NAMALWA (cell line): ENCODE results near the gene FAAP20.

Experiments used
- DNase-seq: peaks from one replicate; pipeline ENCODE4 v3.0.0-alpha.2; 2015; ENCODE audit warnings: low spot score

FAAP20 gene

GRCh38 chr1:2210084-2210653 is 15.6 kb upstream of the FAAP20 start:
- no peak for DNase-seq

GRCh38 chr1:2209400-2210083 is 15.0 kb upstream of the FAAP20 start:
- no peak for DNase-seq

GRCh38 chr1:2208309-2209239 is 14.0 kb upstream of the FAAP20 start:
- DNase-seq, result no peak

GRCh38 chr1:2206813-2207487 is 12.4 kb upstream of the FAAP20 start:
- DNase-seq, result no peak

- DNase-seq, result peak; percentile 89
Observed at GRCh38 chr1:2205191-2205952, 10.8 kb upstream of the FAAP20 start.

- DNase-seq, result peak; percentile 79
Observed at GRCh38 chr1:2204415-2205190, 10.0 kb upstream of the FAAP20 start.

- no peak for DNase-seq
Observed at GRCh38 chr1:2203671-2204414, 9.3 kb upstream of the FAAP20 start.

- DNase-seq, result no peak
Observed at GRCh38 chr1:2202843-2203601, 8.4 kb upstream of the FAAP20 start.

GRCh38 chr1:2202008-2202575 is 7.5 kb upstream of the FAAP20 start:
- DNase-seq, result no peak

GRCh38 chr1:2201062-2201461 is 6.5 kb upstream of the FAAP20 start:
- DNase-seq, result no peak

- no peak for DNase-seq
Observed at GRCh38 chr1:2200308-2200943, 5.9 kb upstream of the FAAP20 start.

- DNase-seq, result no peak
Observed at GRCh38 chr1:2199042-2199810, 4.7 kb upstream of the FAAP20 start.

GRCh38 chr1:2198571-2198970 is 4.0 kb upstream of the FAAP20 start:
- DNase-seq, result no peak

GRCh38 chr1:2197707-2198165 is 3.2 kb upstream of the FAAP20 start:
- no peak for DNase-seq

- DNase-seq, result no peak
Observed at GRCh38 chr1:2196901-2197638, 2.5 kb upstream of the FAAP20 start.

- no peak for DNase-seq
Observed at GRCh38 chr1:2195785-2196184, 1.2 kb upstream of the FAAP20 start.
